Stimulated activated effector memory CD8-positive, alpha-beta T cell treated with anti-CD3 and anti-CD28 coated beads, Interleukin-12 subunit alpha, Interleukin-12 subunit beta, amount 100 ng/mL, for 72 hours (primary cell): ENCODE measurements around the gene MTOR.

Source experiments
- ATAC-seq: fragments of 150-1000 bp; cut with Tn5 transposase; 2 replicates; pipeline ENCODE4 v1.10.0; 2021
- DNase-seq, 2 donors: peaks; one replicate each; pipeline ENCODE4 v3.0.0; 2021 to 2022; ENCODE audit warnings: low spot score in 2 of 2
- H3K27ac Mint-ChIP-seq: one replicate; pipeline ENCODE4 v1.8.0; 2022; ENCODE audit warnings: mild to moderate bottlenecking, mixed read lengths
- H3K36me3 Mint-ChIP-seq: one replicate; pipeline ENCODE4 v1.8.0; 2022; ENCODE audit warnings: mild to moderate bottlenecking, mixed read lengths
- H3K4me1 Mint-ChIP-seq: one replicate; pipeline ENCODE4 v1.8.0; 2022; ENCODE audit warnings: mixed read lengths
- H3K4me3 Mint-ChIP-seq: one replicate; pipeline ENCODE4 v1.8.0; 2022; ENCODE audit warnings: mild to moderate bottlenecking, mixed read lengths
- H3K9me3 Mint-ChIP-seq: one replicate; pipeline ENCODE4 v1.8.0; 2022; ENCODE audit warnings: mixed read lengths

The MTOR gene

GRCh38 chr1:11266268-11267074 is 4.1 kb upstream of the MTOR start:
- Mint-ChIP-seq H3K27ac (no peak overlapping the region), H3K4me3 (no peak overlapping the region), H3K36me3 (no peaks in the 10 kb centered on the region), H3K9me3 (no peaks in the 10 kb centered on the region), H3K4me1 (peaks cover 4% of the 10 kb centered on the region)
- DNase-seq (no peak), ATAC-seq (no peak)

GRCh38 chr1:11256299-11256698 is 6.1 kb downstream of the MTOR start:
- H3K9me3 Mint-ChIP-seq = no peaks in the 10 kb centered on the region
- no peak overlapping the region for H3K27ac Mint-ChIP-seq
- DNase-seq (no peak), ATAC-seq (no peak)
- peaks cover under 1% of the 10 kb centered on the region for H3K4me1 Mint-ChIP-seq
- no peak overlapping the region for H3K4me3 Mint-ChIP-seq
- H3K36me3 Mint-ChIP-seq = peaks cover 84% of the 10 kb centered on the region

GRCh38 chr1:11253226-11253625 is 9.1 kb downstream of the MTOR start:
- ATAC-seq = no peak
- H3K4me3 Mint-ChIP-seq = no peak overlapping the region
- no peaks in the 10 kb centered on the region for H3K9me3 Mint-ChIP-seq
- peaks cover 10% of the 10 kb centered on the region for H3K4me1 Mint-ChIP-seq
- DNase-seq = no peak
- no peak overlapping the region for H3K27ac Mint-ChIP-seq
- H3K36me3 Mint-ChIP-seq = peaks cover 87% of the 10 kb centered on the region

DNA sequence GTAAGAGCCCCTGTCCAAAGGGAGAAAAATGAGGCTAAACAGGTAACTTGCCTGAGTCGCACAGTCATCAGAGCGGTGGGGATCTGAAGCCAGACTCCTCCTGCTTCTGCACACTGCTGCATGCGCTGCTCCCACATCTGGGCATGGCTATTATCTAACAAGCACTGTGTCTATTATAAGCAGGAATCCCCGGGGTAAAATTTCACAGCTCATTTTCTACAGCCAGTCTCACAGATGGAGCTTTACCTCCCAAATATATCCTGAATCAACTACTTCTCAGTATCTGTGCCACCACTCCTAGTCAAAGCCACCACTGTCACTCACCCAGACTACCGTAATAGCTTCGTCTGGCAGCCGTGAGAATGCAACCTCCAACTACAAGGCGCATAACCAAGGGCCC is 9.8 kb downstream of the MTOR start:
- no peaks in the 10 kb centered on the region for H3K9me3 Mint-ChIP-seq
- no peak overlapping the region for H3K4me3 Mint-ChIP-seq
- H3K4me1 Mint-ChIP-seq = peaks cover 15% of the 10 kb centered on the region
- H3K36me3 Mint-ChIP-seq = peaks cover 87% of the 10 kb centered on the region
- DNase-seq (no peak), ATAC-seq (no peak)
- no peak overlapping the region for H3K27ac Mint-ChIP-seq

- H3K9me3 Mint-ChIP-seq = no peaks in the 10 kb centered on the region
- no peak overlapping the region for H3K4me3 Mint-ChIP-seq
- H3K4me1 Mint-ChIP-seq = peaks cover 35% of the 10 kb centered on the region
- DNase-seq (no peak), ATAC-seq (no peak)
- H3K36me3 Mint-ChIP-seq = peaks cover 84% of the 10 kb centered on the region
- peak overlapping the region; percentile 85 for H3K27ac Mint-ChIP-seq
These were observed 14.2 kb downstream of the MTOR start for GRCh38 chr1:11248169-11248568.

GRCh38 chr1:11245904-11246719 is 16.2 kb downstream of the MTOR start:
- Mint-ChIP-seq H3K4me3 (no peak overlapping the region), H3K4me1 (peaks cover 38% of the 10 kb centered on the region), H3K9me3 (no peaks in the 10 kb centered on the region), H3K27ac (peak overlapping the region; percentile 85), H3K36me3 (peaks cover 84% of the 10 kb centered on the region)
- no peak for DNase-seq
- ATAC-seq = peak; percentile 53

GRCh38 chr1:11245248-11245647 is 17.1 kb downstream of the MTOR start:
- Mint-ChIP-seq H3K4me3 (no peak overlapping the region), H3K4me1 (peaks cover 30% of the 10 kb centered on the region), H3K36me3 (peaks cover 84% of the 10 kb centered on the region), H3K27ac (peak overlapping the region; percentile 85), H3K9me3 (no peaks in the 10 kb centered on the region)
- no peak for DNase-seq
- ATAC-seq = no peak

GRCh38 chr1:11238311-11238710 is 24.0 kb downstream of the MTOR start:
- H3K4me1 Mint-ChIP-seq = peaks cover 14% of the 10 kb centered on the region
- H3K4me3 Mint-ChIP-seq = no peak overlapping the region
- no peaks in the 10 kb centered on the region for H3K9me3 Mint-ChIP-seq
- H3K27ac Mint-ChIP-seq = no peak overlapping the region
- DNase-seq (no peak), ATAC-seq (no peak)
- peaks cover 100% of the 10 kb centered on the region for H3K36me3 Mint-ChIP-seq

GRCh38 chr1:11237356-11237755 is 25.0 kb downstream of the MTOR start:
- ATAC-seq = no peak
- DNase-seq = no peak
- Mint-ChIP-seq H3K9me3 (no peaks in the 10 kb centered on the region), H3K4me1 (peaks cover 14% of the 10 kb centered on the region), H3K27ac (peak overlapping the region; percentile 70), H3K36me3 (peaks cover 100% of the 10 kb centered on the region), H3K4me3 (no peak overlapping the region)

GRCh38 chr1:11233208-11233607 is 29.1 kb downstream of the MTOR start:
- Mint-ChIP-seq H3K9me3 (no peaks in the 10 kb centered on the region), H3K4me1 (peaks cover 8% of the 10 kb centered on the region), H3K27ac (no peak overlapping the region), H3K4me3 (no peak overlapping the region), H3K36me3 (peaks cover 100% of the 10 kb centered on the region)
- DNase-seq (no peak), ATAC-seq (no peak)

GRCh38 chr1:11229203-11229602 is 33.1 kb downstream of the MTOR start:
- ATAC-seq (no peak), DNase-seq (no peak)
- peaks cover 100% of the 10 kb centered on the region for H3K36me3 Mint-ChIP-seq
- H3K27ac Mint-ChIP-seq = no peak overlapping the region
- no peaks in the 10 kb centered on the region for H3K9me3 Mint-ChIP-seq
- no peak overlapping the region for H3K4me3 Mint-ChIP-seq
- peaks cover 8% of the 10 kb centered on the region for H3K4me1 Mint-ChIP-seq

DNA sequence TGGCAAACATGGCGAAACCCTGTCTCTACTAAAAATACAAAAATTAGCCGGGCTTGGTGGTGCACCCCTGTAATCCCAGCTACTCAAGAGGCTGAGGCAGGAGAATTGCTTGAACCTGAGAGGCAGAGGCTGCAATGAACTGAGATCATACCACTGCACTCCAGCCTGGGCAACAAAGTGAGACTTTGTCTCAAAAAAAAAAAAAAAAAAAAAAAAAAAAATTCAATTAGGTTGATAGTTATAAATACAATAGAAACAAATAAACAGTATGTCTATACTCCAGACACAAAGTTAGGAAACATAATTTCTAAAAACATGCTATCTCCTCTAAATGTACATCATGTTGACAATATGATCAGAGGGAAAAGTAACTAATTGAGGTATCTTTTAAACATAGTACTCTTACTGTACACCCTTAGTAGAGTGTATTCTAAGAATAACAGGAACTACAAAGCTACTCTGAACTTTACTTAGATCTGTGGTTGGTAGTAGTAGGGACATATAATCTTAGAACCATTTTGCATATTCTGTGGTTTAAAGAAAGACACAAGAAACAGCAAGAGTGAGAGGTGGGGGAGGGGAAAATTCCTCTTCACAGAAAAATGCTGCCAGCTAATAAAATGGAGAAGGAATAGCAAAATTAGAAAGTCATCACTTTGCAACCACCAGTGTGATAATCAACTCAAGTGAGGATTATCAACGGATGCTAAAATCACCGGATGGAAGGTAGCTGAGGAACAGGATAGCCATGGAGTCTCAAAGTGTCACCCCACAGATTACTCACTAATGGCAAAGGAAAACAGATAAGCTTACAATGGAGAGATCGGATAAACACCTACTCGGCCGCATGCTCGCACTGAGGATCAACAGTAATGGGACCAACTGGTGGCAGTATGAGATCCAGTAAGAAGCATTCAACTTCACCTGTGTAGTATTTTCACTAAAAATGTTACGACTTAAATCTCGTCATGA is 35.0 kb downstream of the MTOR start:
- Mint-ChIP-seq H3K36me3 (peaks cover 99% of the 10 kb centered on the region), H3K4me3 (no peak overlapping the region), H3K9me3 (no peaks in the 10 kb centered on the region), H3K4me1 (peaks cover 8% of the 10 kb centered on the region), H3K27ac (peak overlapping the region; percentile 76)
- DNase-seq (no peak), ATAC-seq (no peak)

DNA sequence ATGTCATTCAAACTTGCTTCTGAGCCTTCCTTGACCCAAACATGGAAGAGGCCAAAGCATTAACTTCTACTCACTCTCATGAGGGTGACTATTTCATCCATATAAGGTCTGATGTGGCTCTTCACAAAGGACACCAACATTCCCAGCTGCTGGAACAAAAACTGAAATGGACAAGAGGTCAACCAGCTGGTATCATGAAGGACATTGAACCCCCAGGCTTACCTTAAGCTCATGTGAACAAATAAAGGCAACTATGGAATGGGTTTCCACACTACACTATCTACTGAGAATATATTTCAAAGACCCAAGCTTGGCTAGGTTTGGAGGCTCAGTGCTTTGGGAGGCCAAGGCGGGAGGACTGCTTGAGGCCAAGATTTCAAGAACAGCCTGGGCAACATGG is 46.3 kb downstream of the MTOR start:
- H3K4me3 Mint-ChIP-seq = no peak overlapping the region
- H3K36me3 Mint-ChIP-seq = peaks cover 97% of the 10 kb centered on the region
- H3K27ac Mint-ChIP-seq = peak overlapping the region; percentile 40
- no peaks in the 10 kb centered on the region for H3K9me3 Mint-ChIP-seq
- no peaks in the 10 kb centered on the region for H3K4me1 Mint-ChIP-seq
- DNase-seq (no peak), ATAC-seq (no peak)

DNA sequence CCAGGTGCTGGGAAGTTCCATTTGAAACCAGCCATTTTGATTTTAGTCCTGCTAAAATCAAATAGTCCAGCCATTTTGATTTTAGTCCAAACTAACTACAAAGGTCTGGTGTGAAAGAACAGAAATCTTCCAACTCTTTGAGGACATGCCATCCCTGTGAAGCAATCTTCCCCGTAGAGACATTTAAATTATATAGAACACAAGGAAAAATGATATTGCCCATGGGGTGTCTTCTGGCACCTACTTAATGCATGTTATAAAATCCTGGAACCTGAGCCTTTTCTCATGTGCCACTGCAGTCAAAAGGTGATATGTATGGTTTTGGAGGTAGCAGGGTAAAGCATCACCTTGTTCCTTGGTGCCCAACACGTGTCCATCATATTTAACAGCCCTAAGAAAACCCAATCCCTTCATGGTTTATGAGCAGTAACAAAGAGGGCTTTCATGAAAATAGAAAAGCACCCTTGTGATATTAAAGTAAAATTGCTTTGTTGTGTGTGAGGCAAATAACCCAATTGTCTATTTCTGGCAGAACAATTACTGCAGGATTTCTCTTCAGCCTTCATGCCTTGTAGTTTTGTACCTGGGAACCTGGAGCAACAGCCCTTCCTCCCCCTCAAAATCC is 46.9 kb downstream of the MTOR start:
- no peak for DNase-seq
- Mint-ChIP-seq H3K36me3 (peaks cover 97% of the 10 kb centered on the region), H3K4me1 (no peaks in the 10 kb centered on the region), H3K27ac (no peak overlapping the region), H3K4me3 (no peak overlapping the region), H3K9me3 (no peaks in the 10 kb centered on the region)
- no peak for ATAC-seq
